KG1 (cell line): ENCODE measurements around the gene CAPN14.

ENCODE experiments used
- DNase-seq: peaks from one replicate; lab custom pipeline; 2025; lab: John Stamatoyannopoulos, UW

The CAPN14 gene

GRCh38 chr2:31241625-31242270 lies 24.4 kb upstream of the CAPN14 start:
- no peak for DNase-seq

DNA sequence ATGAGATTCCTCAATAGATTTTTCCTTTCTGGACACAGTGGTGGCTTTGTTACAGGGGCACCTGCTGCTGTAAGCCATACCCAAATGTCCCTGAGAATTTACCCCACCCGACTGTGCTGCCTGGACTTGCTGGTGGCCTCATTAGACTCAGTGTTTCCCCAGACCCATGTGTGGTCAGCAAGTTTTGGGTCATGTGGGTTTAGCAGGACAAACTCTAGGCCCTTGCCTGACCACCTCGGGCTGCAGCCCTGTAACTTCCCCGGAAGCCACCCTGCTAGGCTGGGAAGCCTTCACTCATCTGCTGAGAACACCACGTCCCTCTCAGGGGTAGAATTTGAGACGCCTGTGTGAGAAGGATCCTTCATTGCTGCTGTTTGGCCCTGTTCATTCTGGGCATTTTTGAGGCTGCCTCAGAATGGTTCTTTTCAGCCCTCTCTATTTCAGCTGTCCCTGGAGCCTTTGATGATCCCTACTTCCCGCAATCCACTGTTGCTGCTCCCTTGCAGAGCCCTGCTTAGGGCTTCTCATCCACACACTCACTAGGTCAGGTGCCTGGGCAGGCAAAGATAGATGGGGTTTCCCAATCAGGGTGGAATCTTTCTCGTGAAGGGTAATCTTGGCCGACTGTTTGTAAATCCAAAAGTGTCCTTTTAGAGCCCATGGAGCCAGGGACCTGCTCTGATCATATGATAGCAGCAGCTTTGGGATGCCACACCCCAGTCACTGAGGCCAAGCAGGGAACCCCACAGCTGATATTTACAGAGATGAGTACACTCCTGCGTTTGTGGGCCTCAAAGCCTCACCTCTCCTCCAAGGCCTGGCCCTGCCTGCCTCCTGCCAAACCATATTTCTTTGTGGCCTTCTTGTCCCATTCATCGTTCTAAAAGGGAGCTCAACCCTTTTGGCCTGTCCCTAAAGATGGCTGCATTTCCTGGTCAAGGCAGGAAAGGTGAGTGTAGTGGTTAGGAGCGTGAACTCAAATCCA lies 23.4 kb upstream of the CAPN14 start:
- DNase-seq = no peak

DNA sequence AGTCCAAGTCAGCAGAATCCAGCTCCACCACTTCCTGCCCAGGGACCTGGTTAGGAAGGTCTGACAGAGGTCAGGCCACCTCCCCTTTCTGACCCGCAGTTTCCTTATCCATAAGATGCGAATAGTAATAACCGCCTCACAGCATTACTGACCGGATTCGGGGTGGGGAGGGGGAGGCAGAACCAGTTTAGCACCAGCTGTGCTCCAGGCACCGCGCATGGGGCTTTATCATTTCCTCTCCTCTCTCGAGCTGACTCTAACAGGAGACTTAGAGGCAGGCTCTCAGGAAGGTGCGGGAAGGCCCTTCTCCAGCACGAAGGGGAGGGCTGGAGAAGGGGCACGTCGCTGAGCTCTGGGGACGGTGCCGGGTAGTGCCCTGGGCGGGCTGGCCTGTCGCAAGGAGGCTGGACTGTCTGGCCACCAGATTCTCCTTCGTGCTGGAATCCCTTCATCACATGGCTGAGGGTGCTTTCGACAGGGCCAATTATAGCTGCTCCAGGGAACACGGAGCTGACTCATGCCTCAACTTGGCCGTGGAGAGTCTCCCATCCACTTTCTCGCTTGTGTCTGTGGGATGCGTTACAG lies 22.4 kb upstream of the CAPN14 start:
- no peak for DNase-seq

DNA sequence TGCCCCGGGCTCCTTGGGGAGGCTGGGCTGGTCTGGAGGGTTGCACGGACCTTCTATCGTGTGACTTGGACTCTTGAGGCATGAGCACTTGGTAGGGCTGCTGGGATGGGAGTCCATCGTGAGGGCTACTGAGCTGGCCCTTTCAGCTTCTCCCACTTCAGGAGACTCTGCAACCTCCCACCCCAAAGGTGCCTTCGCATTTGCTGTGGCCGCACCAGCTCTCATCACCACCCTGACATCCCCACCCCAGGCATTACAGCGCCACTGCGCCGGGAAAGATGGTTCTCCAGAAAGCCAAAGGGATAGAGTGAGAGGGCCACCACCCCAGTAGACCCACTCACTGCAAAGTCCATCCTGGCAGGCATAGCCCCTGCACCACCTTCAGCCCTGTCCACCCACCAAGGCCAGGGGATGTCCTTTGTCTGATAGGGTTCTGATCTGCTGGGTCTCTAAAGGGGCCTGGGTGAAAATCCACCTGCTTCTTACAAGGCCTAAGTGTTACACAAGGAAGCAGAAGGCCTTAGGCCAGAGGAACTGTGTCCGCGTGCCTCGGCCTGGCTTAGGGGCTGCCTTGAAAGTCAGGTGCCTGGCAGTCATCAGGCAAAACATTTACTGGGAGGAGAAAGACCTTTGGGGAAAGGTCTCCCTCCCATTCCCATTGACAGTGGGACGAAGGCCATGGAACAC lies 21.7 kb upstream of the CAPN14 start:
- no peak for DNase-seq

- DNase-seq = no peak
These were observed 21.0 kb upstream of the CAPN14 start for GRCh38 chr2:31238126-31238905.

GRCh38 chr2:31237348-31238017 lies 20.2 kb upstream of the CAPN14 start:
- no peak for DNase-seq

DNA sequence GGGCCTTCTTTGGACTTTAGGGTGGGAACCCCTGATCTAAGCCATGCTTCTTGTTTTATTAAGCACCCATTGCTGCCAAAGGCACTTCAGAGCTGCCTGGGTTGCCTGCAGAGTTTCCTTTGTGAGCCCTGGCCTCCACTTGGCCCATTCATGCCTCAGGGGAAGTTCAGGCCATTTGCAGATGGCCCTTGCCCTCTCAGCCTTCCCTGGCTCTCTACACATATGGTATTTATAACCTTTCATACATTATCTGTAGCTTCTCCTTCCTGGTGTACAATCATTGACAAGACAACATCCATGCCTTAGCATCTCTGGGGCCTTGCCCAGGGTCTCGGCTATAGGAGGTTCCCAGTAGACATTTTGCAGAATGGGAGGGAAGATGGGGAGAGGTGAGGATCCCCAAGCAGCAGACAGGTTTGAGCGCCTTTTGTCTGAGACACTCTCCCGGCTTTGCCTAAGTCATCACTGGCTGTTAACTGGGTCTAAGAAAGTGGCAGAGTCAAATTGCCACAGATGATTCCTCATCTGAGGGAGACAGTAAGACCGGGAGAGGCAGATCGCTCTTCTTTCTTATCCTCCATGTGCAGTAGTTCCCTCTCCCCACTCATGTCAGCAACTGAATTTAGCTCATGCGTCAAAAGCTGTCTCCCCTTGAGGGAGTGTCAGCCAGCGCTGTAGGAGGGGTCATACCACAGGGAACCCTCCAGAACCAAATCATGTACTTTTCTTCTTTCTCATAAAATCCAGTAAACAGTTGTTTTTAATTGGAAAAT lies 19.3 kb upstream of the CAPN14 start:
- no peak for DNase-seq

DNA sequence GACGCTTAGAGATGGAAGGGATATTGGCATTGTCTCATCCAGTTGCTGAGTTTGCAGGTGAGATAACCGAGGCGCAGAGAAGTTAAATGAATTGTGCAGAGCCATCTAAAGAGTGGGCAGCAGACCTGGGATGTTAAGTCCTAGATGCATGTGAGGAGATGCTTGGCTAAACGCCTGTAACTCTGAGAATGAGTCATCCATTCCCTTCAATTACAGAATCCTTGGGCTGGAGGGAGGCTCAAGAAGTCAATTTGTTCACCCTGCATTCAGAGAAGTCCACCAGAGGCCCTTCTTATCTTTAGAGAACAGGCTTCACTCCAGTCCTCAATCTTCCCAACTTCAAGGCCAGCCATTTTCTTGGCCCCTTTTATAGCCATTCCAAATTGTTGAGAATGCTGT lies 18.2 kb upstream of the CAPN14 start:
- DNase-seq = no peak

- DNase-seq = no peak
These were observed 17.6 kb upstream of the CAPN14 start for GRCh38 chr2:31234683-31235503.

GRCh38 chr2:31233741-31234682 lies 16.7 kb upstream of the CAPN14 start, which contains the start of gene EHD3:
TSS of gene EHD3 (plus strand) at chr2:31234152. CDS start at chr2:31234622, 470 bp downstream.
- peak; percentile 40 for DNase-seq

DNA sequence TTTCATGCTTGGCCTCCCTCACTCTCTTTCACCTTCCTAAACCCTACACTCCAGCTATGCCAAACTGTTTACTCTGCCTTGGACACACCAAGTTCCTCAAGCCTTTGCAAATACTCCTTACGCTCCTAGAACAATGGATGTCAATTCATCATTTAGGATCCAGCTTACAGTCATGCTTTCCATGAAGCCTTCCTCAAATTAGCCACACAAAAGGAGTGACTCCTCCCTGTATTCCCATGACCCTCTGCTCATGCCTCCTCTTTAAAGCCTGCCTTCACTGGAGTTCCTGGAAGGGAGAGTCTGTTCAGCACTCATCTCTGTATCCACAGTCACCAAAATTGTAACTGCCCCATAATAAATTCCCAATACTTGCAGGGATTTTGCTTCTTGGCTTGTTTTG lies 15.9 kb upstream of the CAPN14 start:
- no peak for DNase-seq

DNA sequence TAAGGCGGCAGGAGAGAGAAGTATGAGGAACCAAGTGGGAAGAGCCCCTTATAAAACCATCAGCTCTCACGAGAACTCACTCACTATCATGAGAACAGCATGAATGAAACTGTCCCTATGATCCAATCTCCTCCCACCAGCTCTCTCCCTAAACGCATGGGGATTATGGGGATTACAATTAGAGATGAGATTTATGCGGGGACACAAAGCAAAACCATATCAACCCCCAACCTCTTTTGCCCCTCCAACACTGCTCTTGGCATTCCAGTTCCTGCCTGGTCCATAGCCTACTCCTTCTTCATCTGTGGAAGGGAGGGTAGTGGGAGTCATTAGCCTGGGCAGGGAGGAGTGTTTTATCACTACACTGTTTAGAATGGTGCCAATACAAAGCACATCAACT lies 15.3 kb upstream of the CAPN14 start:
- no peak for DNase-seq

DNA sequence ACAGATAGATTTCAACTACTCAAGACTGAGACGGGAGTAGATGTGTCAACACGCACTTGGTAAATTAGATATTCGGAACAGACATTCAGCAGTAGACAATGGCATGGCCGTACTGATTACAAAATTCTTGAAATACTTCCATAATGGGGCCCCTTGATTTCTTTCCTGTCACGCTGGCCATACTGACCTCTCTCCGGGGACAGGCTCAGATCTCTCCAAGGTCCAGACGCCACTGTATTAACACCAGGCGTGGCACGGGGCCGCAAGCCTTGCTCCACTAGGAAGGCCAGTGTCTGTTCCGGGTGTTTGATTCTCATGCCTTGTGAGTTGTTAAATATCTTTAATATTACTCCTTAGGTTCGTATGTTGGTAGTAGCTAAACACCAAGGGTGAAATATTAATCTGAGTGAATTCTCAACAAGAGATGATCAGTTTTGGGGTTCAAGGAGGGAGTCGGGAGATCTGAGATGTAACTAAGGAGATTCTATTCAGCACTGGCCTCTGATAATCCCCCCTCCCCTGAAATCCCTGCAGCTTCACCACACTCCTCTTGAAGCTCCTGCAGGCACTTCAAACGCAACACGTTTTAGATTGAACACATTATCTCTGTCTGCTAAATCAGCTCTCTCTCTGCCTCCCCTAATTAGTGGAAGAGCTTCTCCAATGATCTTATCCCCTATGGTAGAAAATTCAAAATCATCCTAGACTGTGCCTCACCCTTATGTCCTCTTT lies 14.4 kb upstream of the CAPN14 start:
- DNase-seq = no peak

DNA sequence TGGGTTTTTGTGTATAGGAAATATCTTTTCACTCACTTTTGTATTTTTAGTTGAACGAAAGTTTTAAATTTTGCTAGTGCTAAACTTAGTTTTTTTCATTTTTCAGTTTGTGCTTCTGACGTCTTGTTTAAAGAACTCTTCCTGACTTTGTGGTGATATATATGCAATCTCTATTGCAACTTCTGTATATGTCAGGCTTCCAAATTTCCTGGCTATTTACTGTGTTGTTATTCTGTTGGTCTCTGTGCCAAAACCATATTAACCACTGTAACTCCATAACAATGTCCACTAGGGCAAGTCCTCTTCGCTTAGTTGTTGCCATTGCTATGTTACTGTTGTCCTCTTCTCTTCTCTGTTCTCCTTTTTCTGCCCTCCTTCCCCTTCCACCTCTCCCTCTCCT lies 13.4 kb upstream of the CAPN14 start:
- DNase-seq = no peak

DNA sequence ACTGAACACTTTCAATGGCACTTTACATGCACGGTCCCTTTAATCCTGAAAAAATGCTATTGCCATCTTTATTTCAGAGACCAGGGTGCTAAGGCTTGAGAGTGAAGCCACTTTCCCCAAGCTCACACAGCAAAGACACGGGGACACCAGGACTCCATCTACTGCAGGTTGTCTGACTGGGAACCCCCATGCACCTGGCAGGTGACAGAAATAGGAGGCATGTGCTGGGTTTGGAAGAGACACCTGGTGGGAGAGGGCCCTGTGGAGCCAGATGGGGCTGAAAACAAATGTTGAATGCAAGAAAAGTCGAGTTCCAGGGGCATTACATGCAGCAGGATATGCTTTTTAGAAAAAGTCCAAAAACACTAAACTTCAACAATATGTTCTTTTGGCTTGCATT lies 11.4 kb upstream of the CAPN14 start:
- DNase-seq = no peak

DNA sequence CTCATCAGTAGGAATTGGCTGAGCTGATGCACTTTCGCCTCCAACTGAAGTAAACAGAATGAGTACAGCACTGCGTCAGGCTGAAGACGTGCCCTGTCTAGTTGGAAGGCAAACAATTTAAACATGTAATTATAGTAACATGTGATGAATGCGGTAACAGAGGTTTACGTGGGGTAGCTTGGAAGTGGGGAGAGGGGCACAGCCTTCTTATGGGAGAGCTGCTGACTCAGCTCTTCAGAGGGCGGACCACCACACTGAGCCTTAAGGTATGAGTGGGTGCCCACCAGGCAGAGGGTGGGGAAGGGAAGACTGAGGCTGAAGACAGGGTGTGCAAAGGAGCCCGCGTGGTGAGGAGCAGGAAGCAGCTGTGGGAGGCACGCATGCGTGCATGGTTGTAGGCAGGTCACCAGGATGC lies 10.4 kb upstream of the CAPN14 start:
- DNase-seq = no peak

- no peak for DNase-seq
These were observed 9.8 kb upstream of the CAPN14 start for GRCh38 chr2:31227110-31227509.
